SU-DHL-6 (cell line): ENCODE data around the gene MAGEB1.

Experiments used
- EZH2phosphoT487 ChIP-seq: fragments of 200-600 bp; sonication (generic), shearing (Covaris generic); conservative IDR thresholded peaks from 2 replicates; pipeline ENCODE4 v1.6.1; 2018; ENCODE audit warnings: mild to moderate bottlenecking, antibody characterized with exemption, low read length, moderate library complexity, mixed read lengths
- TF ChIP-seq, protein P1 (sequence below): fragments of 200-600 bp; sonication (generic); IDR thresholded peaks from one replicate; pipeline ENCODE4 v1.5.1; 2017; ENCODE audit warnings: antibody characterized with exemption, mild to moderate bottlenecking, low read length, moderate library complexity; ENCODE audit not compliant: insufficient read depth, poor library complexity, severe bottlenecking

DNA sequence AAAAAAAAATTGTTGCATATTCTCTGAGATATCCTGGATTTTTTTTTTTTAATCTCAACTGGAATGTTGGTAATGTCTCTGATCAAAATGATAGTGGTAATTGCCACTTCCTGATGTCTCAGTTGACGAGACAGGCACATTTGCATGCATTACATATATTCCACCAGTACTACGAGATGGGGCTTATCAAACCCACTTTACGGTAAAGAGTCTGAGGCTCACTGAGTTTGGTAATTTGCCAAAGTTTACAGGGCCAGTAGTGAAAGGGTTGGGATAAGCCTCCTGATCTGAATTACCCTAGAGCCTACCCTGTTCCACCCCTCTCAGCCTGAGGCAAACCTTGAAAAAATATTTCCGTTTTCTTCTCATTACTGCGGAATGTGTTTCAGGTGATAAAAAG lies 26.3 kb upstream of the MAGEB1 start:
- TF ChIP-seq, protein P1, sequence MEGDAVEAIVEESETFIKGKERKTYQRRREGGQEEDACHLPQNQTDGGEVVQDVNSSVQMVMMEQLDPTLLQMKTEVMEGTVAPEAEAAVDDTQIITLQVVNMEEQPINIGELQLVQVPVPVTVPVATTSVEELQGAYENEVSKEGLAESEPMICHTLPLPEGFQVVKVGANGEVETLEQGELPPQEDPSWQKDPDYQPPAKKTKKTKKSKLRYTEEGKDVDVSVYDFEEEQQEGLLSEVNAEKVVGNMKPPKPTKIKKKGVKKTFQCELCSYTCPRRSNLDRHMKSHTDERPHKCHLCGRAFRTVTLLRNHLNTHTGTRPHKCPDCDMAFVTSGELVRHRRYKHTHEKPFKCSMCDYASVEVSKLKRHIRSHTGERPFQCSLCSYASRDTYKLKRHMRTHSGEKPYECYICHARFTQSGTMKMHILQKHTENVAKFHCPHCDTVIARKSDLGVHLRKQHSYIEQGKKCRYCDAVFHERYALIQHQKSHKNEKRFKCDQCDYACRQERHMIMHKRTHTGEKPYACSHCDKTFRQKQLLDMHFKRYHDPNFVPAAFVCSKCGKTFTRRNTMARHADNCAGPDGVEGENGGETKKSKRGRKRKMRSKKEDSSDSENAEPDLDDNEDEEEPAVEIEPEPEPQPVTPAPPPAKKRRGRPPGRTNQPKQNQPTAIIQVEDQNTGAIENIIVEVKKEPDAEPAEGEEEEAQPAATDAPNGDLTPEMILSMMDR = no peak
- no peak for TF ChIP-seq EZH2phosphoT487
